Panc1 (cell line): Measurements from ENCODE around the gene HDHD2.

Source experiments
- POLR2AphosphoS5 ChIP-seq: IDR thresholded peaks from 2 replicates; pipeline ENCODE4 v1.6.1; 2012; ENCODE audit warnings: mild to moderate bottlenecking, low read depth, low read length, moderate library complexity
- SIN3A ChIP-seq: IDR thresholded peaks from 2 replicates; pipeline ENCODE4 v1.6.1; 2012; ENCODE audit warnings: low read depth, mild to moderate bottlenecking, low read length, moderate library complexity, borderline replicate concordance; ENCODE audit not compliant: insufficient read depth
- TCF7L2 ChIP-seq: IDR thresholded peaks from 2 replicates; pipeline ENCODE4 v1.6.1; 2011; ENCODE audit warnings: mild to moderate bottlenecking, low read depth, low read length, inconsistent platforms
- TF ChIP-seq, protein P1 (sequence below): fragments of 450-650 bp; IDR thresholded peaks from 2 replicates; pipeline ENCODE4 v1.5.1; 2017; ENCODE audit warnings: mild to moderate bottlenecking
- TF ChIP-seq, protein P2 (sequence below), 2 experiments: IDR thresholded peaks; 2 replicates each; pipeline ENCODE4 v1.6.1; 2011 to 2012; ENCODE audit warnings: low read depth in 2 of 2, control low read depth in 1 of 2, low read length in 1 of 2, mild to moderate bottlenecking in 1 of 2, moderate library complexity in 1 of 2; ENCODE audit not compliant: insufficient read depth in 1 of 2

DNA sequence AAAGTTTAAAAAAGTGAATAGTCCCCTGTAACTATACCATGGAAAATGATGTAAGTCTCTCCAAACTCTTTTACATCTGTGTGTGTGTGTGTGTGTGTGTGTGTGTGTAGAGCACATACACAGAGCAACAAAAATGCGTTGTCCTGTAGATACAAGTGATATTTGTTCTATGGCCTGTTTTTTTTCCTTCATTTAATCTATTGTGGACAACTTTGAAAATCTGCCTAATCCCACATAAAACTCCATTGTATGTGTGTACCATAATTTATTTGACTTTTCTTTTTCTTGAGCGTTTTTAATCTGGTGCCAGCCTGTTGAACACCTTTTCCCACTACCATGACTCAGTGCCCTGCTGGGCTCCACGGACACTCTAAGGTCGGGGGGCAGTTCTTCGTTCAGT, 62.6 kb downstream of the HDHD2 start:
- TF ChIP-seq, protein P1, sequence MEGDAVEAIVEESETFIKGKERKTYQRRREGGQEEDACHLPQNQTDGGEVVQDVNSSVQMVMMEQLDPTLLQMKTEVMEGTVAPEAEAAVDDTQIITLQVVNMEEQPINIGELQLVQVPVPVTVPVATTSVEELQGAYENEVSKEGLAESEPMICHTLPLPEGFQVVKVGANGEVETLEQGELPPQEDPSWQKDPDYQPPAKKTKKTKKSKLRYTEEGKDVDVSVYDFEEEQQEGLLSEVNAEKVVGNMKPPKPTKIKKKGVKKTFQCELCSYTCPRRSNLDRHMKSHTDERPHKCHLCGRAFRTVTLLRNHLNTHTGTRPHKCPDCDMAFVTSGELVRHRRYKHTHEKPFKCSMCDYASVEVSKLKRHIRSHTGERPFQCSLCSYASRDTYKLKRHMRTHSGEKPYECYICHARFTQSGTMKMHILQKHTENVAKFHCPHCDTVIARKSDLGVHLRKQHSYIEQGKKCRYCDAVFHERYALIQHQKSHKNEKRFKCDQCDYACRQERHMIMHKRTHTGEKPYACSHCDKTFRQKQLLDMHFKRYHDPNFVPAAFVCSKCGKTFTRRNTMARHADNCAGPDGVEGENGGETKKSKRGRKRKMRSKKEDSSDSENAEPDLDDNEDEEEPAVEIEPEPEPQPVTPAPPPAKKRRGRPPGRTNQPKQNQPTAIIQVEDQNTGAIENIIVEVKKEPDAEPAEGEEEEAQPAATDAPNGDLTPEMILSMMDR = no peak
- no peak for TF ChIP-seq POLR2AphosphoS5
- no peak for TF ChIP-seq SIN3A
- no peak for TF ChIP-seq TCF7L2
- TF ChIP-seq, protein P2, sequence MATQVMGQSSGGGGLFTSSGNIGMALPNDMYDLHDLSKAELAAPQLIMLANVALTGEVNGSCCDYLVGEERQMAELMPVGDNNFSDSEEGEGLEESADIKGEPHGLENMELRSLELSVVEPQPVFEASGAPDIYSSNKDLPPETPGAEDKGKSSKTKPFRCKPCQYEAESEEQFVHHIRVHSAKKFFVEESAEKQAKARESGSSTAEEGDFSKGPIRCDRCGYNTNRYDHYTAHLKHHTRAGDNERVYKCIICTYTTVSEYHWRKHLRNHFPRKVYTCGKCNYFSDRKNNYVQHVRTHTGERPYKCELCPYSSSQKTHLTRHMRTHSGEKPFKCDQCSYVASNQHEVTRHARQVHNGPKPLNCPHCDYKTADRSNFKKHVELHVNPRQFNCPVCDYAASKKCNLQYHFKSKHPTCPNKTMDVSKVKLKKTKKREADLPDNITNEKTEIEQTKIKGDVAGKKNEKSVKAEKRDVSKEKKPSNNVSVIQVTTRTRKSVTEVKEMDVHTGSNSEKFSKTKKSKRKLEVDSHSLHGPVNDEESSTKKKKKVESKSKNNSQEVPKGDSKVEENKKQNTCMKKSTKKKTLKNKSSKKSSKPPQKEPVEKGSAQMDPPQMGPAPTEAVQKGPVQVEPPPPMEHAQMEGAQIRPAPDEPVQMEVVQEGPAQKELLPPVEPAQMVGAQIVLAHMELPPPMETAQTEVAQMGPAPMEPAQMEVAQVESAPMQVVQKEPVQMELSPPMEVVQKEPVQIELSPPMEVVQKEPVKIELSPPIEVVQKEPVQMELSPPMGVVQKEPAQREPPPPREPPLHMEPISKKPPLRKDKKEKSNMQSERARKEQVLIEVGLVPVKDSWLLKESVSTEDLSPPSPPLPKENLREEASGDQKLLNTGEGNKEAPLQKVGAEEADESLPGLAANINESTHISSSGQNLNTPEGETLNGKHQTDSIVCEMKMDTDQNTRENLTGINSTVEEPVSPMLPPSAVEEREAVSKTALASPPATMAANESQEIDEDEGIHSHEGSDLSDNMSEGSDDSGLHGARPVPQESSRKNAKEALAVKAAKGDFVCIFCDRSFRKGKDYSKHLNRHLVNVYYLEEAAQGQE (IDR thresholded peaks at IDR 0.05; ENCODE audit: insufficient read depth in 1 of 2, low read depth in 2 of 2, low read length in 1 of 2) = no peak
